Esophagus squamous epithelium (tissue), 5 donors: ENCODE results near the gene SOX6. TPM values are rescaled to one million over a fixed set of nuclear protein-coding genes. Genes with fewer than 3 reads are reported as not detected.

Source experiments
- DNase-seq: peaks from one replicate; lab custom pipeline; 2025; lab: John Stamatoyannopoulos, UW
- H3K27ac ChIP-seq, 4 donors: fragments of 200-600 bp; sonication (generic); one replicate each; pipeline ENCODE4 v1.5.1; 2016 to 2019; ENCODE audit warnings: mild to moderate bottlenecking in 1 of 4
- H3K27me3 ChIP-seq, 4 donors: fragments of 200-600 bp; sonication (generic); 1 replicate in 3 of 4; 2 replicates in 1 of 4; pipeline versions ENCODE4 v1.5.1 to v1.6.0; 2017 to 2021; ENCODE audit warnings: antibody characterized with exemption in 1 of 4
- H3K36me3 ChIP-seq, 3 donors: fragments of 200-600 bp; sonication (generic); one replicate each; pipeline ENCODE4 v1.5.1; 2016 to 2019
- H3K4me1 ChIP-seq, 3 donors: fragments of 200-600 bp; sonication (generic); one replicate each; pipeline ENCODE4 v1.5.1; 2017 to 2019
- H3K4me3 ChIP-seq, 4 donors: fragments of 200-600 bp; sonication (generic); 1 replicate in 3 of 4; 2 replicates in 1 of 4; pipeline ENCODE4 v1.5.1; 2016 to 2019; ENCODE audit warnings: mild to moderate bottlenecking in 2 of 4, moderate library complexity in 1 of 4
- H3K9me3 ChIP-seq, 3 donors: fragments of 200-600 bp; sonication (generic); one replicate each; pipeline ENCODE4 v1.5.1; 2016 to 2019
- CTCF ChIP-seq, 6 experiments: fragments of 450-650 bp in 4 of 6; fragments of 200-600 bp in 2 of 6; sonication (generic) in 2 of 6; IDR thresholded peaks; one replicate each; pipeline ENCODE4 v1.5.1; 2016 to 2019; ENCODE audit warnings: antibody characterized with exemption in 6 of 6, mild to moderate bottlenecking in 4 of 6, moderate library complexity in 4 of 6
- POLR2A ChIP-seq, 4 donors: fragments of 450-650 bp; IDR thresholded peaks; one replicate each; pipeline ENCODE4 v1.6.1; 2017; ENCODE audit warnings: antibody characterized with exemption in 4 of 4, mild to moderate bottlenecking in 4 of 4, moderate library complexity in 3 of 4
- WGBS, 2 donors: methylation state at CpG; one replicate each; pipeline ENCODE4 v1.1.5; 2018; 5-methylcytosine and 5-hydroxymethylcytosine counted together
- intact Hi-C: fragments of 100-400 bp; cut with DNase I; formaldehyde crosslinking; loops from one replicate; pipeline ENCODE4 v1.15.0; 2022
- total RNA-seq, 4 donors: library from RNA; depleted of rRNA; stranded (reverse); fragments of >200 nt; gene quantifications; one replicate each; pipeline ENCODE4 v1.1.0, GENCODE V29; 2016
- donor health status: DM: yes; HTN: yes; CAD: no.

SOX6 gene
- total RNA-seq, 4 donors from 2014 or later = 7.8 to 16.0 (median 10.6) TPM

- H3K4me3 ChIP-seq = no peak overlapping the region
- no peaks in the 10 kb centered on the region for H3K27me3 ChIP-seq
- no peak for DNase-seq
- no peak overlapping the region for H3K27ac ChIP-seq
- no peaks in the 10 kb centered on the region for H3K9me3 ChIP-seq
- TF ChIP-seq CTCF (IDR thresholded peaks at IDR 0.05) (no peak), POLR2A (IDR thresholded peaks at IDR 0.05) (no peak)
- intact Hi-C loops = no loop called here
- no peaks in the 10 kb centered on the region for H3K36me3 ChIP-seq
- H3K4me1 ChIP-seq = no peaks in the 10 kb centered on the region
These were observed 7.9 kb upstream of the SOX6 start for GRCh38 chr11:16364254-16364653.

GRCh38 chr11:16363706-16364105, 7.4 kb upstream of the SOX6 start:
- Histone ChIP-seq H3K27me3 (no peaks in the 10 kb centered on the region), H3K36me3 (no peaks in the 10 kb centered on the region), H3K4me3 (no peak overlapping the region), H3K4me1 (no peaks in the 10 kb centered on the region), H3K27ac (no peak overlapping the region), H3K9me3 (no peaks in the 10 kb centered on the region)
- WGBS, 2 donors = 74 to 85% methylated on average over 3 of the region's 3 CpGs
- intact Hi-C loops = no loop called here
- no peak for DNase-seq
- TF ChIP-seq CTCF (IDR thresholded peaks at IDR 0.05) (no peak), POLR2A (IDR thresholded peaks at IDR 0.05) (no peak)

GRCh38 chr11:16361108-16361865, 4.9 kb upstream of the SOX6 start:
- Histone ChIP-seq H3K36me3 (no peaks in the 10 kb centered on the region), H3K9me3 (no peaks in the 10 kb centered on the region), H3K4me3 (no peak overlapping the region), H3K4me1 (peaks cover 0 to 17% (median 0%) of the 10 kb centered on the region in 3 donors), H3K27ac (no peak overlapping the region), H3K27me3 (no peaks in the 10 kb centered on the region)
- no peak for DNase-seq
- WGBS, 2 donors = 63% methylated on average over 1 of the region's 1 CpG
- TF ChIP-seq POLR2A (IDR thresholded peaks at IDR 0.05) (no peak), CTCF (IDR thresholded peaks at IDR 0.05) (no peak)
- intact Hi-C loops = no loop called here

GRCh38 chr11:16359369-16359768, 3.0 kb upstream of the SOX6 start:
- WGBS, 2 donors = 76 to 78% methylated on average over 4 of the region's 4 CpGs
- intact Hi-C loops = no loop called here
- TF ChIP-seq CTCF (IDR thresholded peaks at IDR 0.05) = no peak
- TF ChIP-seq POLR2A (IDR thresholded peaks at IDR 0.05) = no peak
- Histone ChIP-seq H3K9me3 (no peaks in the 10 kb centered on the region), H3K27ac (no peak overlapping the region), H3K4me1 (peaks cover 0 to 28% (median 0%) of the 10 kb centered on the region in 3 donors), H3K4me3 (no peak overlapping the region), H3K36me3 (no peaks in the 10 kb centered on the region), H3K27me3 (no peaks in the 10 kb centered on the region)
- DNase-seq = no peak

- Histone ChIP-seq H3K36me3 (no peaks in the 10 kb centered on the region), H3K4me1 (peaks cover 0 to 28% (median 0%) of the 10 kb centered on the region in 3 donors), H3K27ac (no peak overlapping the region), H3K4me3 (no peak overlapping the region), H3K27me3 (no peaks in the 10 kb centered on the region), H3K9me3 (no peaks in the 10 kb centered on the region)
- DNase-seq = no peak
- TF ChIP-seq CTCF (IDR thresholded peaks at IDR 0.05) = no peak
- TF ChIP-seq POLR2A (IDR thresholded peaks at IDR 0.05) = no peak
- intact Hi-C loops = no loop called here
These were observed 2.4 kb upstream of the SOX6 start for GRCh38 chr11:16358726-16359125.
